ENCODE results near the gene WDR93. TPM values are rescaled to one million over a fixed set of nuclear protein-coding genes. Genes with fewer than 3 reads are reported as not detected.

Gene WDR93
- polyA plus RNA-seq, 3 donors = not detected

GRCh38 chr15:89731275-89731674 is 40.7 kb downstream of the WDR93 start:
- no peaks in the 10 kb centered on the region for H4K20me1 ChIP-seq (ENCODE audit: insufficient read depth, low read length)
- H3K4me3 Mint-ChIP-seq = no peak overlapping the region
- no peak overlapping the region for H2AFZ ChIP-seq (ENCODE audit: insufficient read depth, low read depth, low read length, poor library complexity, severe bottlenecking)
- peaks cover 1 to 12% (median 12%) of the 10 kb centered on the region in 3 donors for H3K27me3 Mint-ChIP-seq (ENCODE audit: low read depth in 3 of 3)
- H3K4me3 ChIP-seq (replicated peaks in 1 of 3; ENCODE audit: low read depth in 2 of 3, low read length in 3 of 3) = no peak overlapping the region
- no peaks in the 10 kb centered on the region for H3K4me1 ChIP-seq (ENCODE audit: control insufficient read depth in 1 of 2, insufficient read depth in 2 of 2, low read length in 2 of 2)
- H3K9me3 ChIP-seq (replicated peaks in 1 of 2; ENCODE audit: control insufficient read depth in 1 of 2, insufficient read depth in 1 of 2, low read length in 2 of 2) = no peaks in the 10 kb centered on the region
- WGBS (ENCODE audit: insufficient coverage) = 93% methylated on average over 2 of the region's 5 CpGs
- DNase-seq = no peak
- no peak overlapping the region for H3K27ac Mint-ChIP-seq
- intact Hi-C loops (cut with micrococcal nuclease) = no loop called here
- TF ChIP-seq CTCF (IDR thresholded peaks at IDR 0.05) = no peak
- H3K36me3 ChIP-seq (replicated peaks in 1 of 2; ENCODE audit: control insufficient read depth in 1 of 2, insufficient read depth in 2 of 2, low read length in 2 of 2) = no peaks in the 10 kb centered on the region
- no peak overlapping the region for H3K4me2 ChIP-seq (replicated peaks; ENCODE audit: extremely low read depth, low read length, poor library complexity, severe bottlenecking)
- no peaks in the 10 kb centered on the region for H3K79me2 ChIP-seq (ENCODE audit: insufficient read depth, low read length)
- no peaks in the 10 kb centered on the region for H3K4me1 Mint-ChIP-seq
- H3K36me3 Mint-ChIP-seq = no peaks in the 10 kb centered on the region
- H3K9me3 Mint-ChIP-seq = peaks cover 0 to 1% (median 0%) of the 10 kb centered on the region in 7 donors
- no peak overlapping the region for H3K27ac ChIP-seq (ENCODE audit: low read depth in 1 of 2, low read length in 2 of 2)
- H3K27me3 ChIP-seq (ENCODE audit: control insufficient read depth in 2 of 2, insufficient read depth in 2 of 2, low read length in 2 of 2) = no peaks in the 10 kb centered on the region
- H3K9ac ChIP-seq (ENCODE audit: insufficient read depth, low read length, poor library complexity, severe bottlenecking) = no peak overlapping the region

DNA sequence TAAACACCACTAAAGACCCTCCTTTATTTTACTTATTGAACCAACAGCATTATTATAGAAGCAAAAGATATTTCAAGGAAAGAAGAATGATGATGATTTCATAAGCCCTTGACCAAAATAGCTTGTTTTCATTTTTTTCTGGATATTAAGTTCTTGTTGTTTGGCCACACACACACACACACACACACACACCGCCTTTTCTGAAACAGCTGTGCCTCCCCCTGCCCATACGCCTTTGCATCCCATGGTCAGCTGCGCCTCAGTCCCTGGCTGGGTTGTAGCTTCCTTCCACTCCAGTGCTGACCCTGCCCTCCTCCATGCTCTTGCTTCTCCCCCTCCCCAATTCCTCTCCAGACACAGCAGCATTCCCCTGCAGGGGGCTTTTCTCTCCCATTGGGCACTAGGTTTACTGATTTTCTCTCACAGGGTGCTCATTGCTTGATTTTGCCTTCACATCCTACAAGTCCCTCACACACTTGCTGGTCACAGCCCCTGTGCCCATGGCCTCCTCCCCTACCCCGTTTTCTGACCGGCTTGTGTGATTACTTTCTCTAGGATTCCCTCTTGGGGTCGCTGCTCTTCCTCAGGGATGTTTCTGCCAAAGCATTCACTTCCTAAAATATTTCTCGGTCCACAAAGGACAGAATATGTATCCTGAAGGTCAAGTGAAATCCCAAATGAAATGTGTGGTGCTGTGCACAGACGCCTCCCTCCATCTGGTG is 42.0 kb downstream of the WDR93 start:
- Histone ChIP-seq H4K20me1 (ENCODE audit: insufficient read depth, low read length) (no peaks in the 10 kb centered on the region), H3K79me2 (ENCODE audit: insufficient read depth, low read length) (no peaks in the 10 kb centered on the region), H3K27me3 (ENCODE audit: control insufficient read depth in 2 of 2, insufficient read depth in 2 of 2, low read length in 2 of 2) (no peaks in the 10 kb centered on the region), H3K9me3 (replicated peaks in 1 of 2; ENCODE audit: control insufficient read depth in 1 of 2, insufficient read depth in 1 of 2, low read length in 2 of 2) (no peaks in the 10 kb centered on the region), H3K27ac (ENCODE audit: low read depth in 1 of 2, low read length in 2 of 2) (no peak overlapping the region), H3K4me1 (ENCODE audit: control insufficient read depth in 1 of 2, insufficient read depth in 2 of 2, low read length in 2 of 2) (no peaks in the 10 kb centered on the region), H3K4me3 (replicated peaks in 1 of 3; ENCODE audit: low read depth in 2 of 3, low read length in 3 of 3) (no peak overlapping the region), H2AFZ (ENCODE audit: insufficient read depth, low read depth, low read length, poor library complexity, severe bottlenecking) (no peak overlapping the region), H3K4me2 (replicated peaks; ENCODE audit: extremely low read depth, low read length, poor library complexity, severe bottlenecking) (no peak overlapping the region), H3K9ac (ENCODE audit: insufficient read depth, low read length, poor library complexity, severe bottlenecking) (no peak overlapping the region), H3K36me3 (replicated peaks in 1 of 2; ENCODE audit: control insufficient read depth in 1 of 2, insufficient read depth in 2 of 2, low read length in 2 of 2) (no peaks in the 10 kb centered on the region)
- no peaks in the 10 kb centered on the region for H3K4me1 Mint-ChIP-seq
- DNase-seq = no peak
- no peaks in the 10 kb centered on the region for H3K36me3 Mint-ChIP-seq
- WGBS (ENCODE audit: insufficient coverage) = 86% methylated on average over 6 of the region's 8 CpGs
- intact Hi-C loops (cut with micrococcal nuclease) = no loop called here
- peaks cover 0 to 2% (median 0%) of the 10 kb centered on the region in 7 donors for H3K9me3 Mint-ChIP-seq
- H3K27ac Mint-ChIP-seq = peak overlapping the region in 1 of 7 donors; percentile 8
- TF ChIP-seq CTCF (IDR thresholded peaks at IDR 0.05) = no peak
- peaks cover 4 to 12% (median 12%) of the 10 kb centered on the region in 3 donors for H3K27me3 Mint-ChIP-seq (ENCODE audit: low read depth in 3 of 3)
- no peak overlapping the region for H3K4me3 Mint-ChIP-seq

Data from CD14-positive monocyte (primary cell).